Measurements from ENCODE around the gene PTTG1IP.
"Not testable (repeated sequence)": the region's sequence is repeated elsewhere in the genome, so short reads cannot be mapped to it uniquely, and the experiment has no call there.

The PTTG1IP gene

DNA sequence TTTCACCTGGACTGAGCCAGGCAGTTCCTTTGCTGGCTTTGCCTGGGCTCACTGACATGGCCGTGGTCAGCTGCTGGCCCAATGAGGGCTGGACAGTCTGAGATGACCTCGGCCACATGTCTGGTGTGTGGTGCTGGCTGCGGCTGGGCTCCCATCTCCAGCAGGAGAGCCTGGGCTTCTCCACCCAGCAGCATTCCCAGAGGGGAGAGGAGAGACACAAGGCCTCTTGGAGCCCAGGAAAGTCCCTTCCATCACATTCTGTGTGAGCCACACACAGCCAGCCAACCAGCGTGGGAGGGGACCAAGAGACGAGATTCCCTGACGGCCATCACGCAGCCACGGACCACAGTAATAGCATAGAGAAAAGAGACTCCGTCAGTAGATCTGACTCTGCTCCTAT, 34.5 kb downstream of the PTTG1IP start:
- no peak for DNase-seq

GRCh38 chr21:44838039-44838895, 35.2 kb downstream of the PTTG1IP start:
- no peak for DNase-seq

DNA sequence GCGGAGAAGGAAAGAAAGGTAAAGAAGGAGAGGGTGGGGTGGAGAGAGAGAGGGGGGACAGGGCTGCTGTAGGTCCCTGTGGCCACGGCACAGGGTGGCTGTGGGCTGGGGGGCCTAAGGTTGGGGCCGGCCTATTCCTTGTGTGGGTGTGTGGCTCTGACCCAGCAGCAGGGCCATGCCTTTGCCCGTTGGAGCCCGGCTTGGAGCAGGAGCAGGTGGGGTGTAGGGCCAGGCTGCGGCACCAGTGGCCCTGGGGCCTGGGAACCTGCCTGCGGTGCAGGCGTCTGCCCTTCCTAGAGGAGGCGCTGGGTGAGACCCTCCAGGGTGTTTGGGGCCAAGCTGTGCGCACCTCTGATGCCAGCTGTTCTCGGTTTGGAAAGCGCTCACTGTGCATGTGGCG, 36.0 kb downstream of the PTTG1IP start:
- no peak for DNase-seq

- DNase-seq: peak; percentile 32
Measured at GRCh38 chr21:44836666-44837471, 36.6 kb downstream of the PTTG1IP start.

DNA sequence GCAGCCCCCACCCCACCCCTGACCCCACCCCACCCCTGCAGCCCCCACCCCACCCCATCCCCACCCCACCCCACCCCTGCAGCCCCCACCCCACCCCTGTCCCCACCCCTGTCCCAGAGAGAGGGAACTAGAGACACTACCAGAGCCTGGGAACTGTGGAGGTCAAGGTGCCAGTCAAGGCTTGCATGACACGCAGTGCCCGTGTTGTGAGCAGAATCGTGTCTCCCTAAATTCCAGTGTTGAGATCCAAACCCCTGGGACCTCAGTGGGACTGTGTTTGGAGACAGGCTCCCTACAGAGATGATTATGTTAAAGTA, 37.2 kb downstream of the PTTG1IP start:
- no peak for DNase-seq

- DNase-seq: no peak
Measured at GRCh38 chr21:44835647-44835973, 37.9 kb downstream of the PTTG1IP start.

- DNase-seq: no peak
Measured at GRCh38 chr21:44834951-44835646, 38.4 kb downstream of the PTTG1IP start.

DNA sequence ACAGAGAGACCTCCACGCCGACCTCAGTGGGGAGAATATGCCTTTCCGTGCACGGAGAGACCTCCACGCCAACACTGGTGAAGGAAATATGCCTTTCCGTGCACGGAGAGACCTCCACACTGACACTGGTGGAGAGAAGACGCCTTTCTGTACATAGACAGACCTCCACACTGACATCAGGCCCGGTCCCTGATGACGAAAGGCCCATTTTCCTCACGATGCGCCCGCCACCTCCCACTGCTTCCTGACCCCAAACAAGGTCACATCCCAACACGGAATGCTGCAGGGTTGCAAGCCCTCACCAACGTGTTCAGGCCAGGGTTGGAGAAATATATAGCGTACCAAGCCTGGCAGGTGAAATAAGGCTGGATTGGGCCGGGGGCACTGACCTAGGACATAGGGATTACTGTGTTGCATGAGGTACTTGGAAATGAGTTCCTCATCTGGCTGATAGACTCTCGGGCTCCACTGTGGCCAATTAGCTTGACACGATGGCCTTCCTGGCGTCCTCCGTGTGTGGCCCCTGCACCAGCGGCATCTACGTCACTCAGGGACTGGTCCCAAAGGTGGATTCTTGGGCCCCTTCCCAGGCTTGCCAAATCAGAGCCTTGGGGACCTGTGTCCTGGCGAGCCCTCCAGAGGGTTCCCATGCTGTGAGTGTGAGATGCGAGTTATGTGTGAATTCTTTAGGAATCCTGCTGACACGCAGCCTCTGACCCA, 39.1 kb downstream of the PTTG1IP start:
- no peak for DNase-seq

DNA sequence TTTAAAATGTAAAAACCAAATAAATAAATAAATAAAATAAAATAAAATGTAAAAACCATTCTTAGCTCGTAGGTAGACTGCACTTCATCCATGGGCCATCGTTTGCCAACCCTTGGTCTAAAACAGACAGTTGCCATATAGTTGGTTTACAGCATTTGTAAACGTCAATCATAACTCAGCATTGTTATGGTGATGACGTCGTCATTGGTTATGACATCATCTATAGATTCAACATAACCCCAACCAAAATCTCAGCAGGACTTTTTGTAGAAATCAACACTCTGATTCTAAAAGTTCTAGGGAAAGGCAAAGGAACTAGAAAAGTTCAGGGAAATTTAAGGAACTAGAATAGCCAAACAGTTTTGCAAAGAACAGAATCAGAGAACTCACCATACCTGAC, 39.8 kb downstream of the PTTG1IP start:
- no peak for DNase-seq

DNA sequence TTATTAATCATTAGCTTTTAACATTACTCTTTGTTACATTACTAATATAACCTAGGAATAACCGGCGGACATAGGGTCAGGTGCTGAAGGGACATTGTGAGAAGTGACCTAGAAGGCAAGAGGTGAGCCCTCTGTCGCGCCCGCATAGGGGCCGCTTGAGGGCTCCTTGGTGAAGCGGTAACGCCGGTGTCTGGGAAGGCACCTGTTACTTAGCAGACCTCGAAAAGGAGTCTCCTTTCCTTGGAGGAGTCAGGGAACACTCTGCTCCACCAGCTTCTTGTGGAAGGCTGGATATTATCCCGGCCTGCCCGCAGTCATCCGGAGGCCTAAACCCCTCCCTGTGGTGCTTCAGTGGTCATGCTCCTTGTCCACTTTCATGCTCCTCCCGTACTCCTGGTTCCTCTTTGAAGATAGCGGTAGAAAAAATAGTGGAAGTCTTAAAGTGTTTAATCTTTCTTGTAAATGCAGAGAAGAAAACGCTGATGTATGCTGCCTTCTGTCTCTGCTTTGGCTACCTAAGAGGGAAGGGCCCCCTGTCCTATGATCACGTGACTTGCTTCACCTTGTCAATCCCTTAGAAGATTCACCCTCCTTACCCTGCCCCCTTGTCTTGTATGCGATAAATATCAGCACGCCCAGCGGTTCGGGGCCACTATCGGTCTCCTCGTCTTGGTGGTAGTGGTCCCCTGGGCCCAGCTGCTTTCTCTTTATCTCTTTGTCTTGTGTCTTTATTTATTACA, 40.8 kb downstream of the PTTG1IP start:
- not testable (repeated sequence) for DNase-seq

DNA sequence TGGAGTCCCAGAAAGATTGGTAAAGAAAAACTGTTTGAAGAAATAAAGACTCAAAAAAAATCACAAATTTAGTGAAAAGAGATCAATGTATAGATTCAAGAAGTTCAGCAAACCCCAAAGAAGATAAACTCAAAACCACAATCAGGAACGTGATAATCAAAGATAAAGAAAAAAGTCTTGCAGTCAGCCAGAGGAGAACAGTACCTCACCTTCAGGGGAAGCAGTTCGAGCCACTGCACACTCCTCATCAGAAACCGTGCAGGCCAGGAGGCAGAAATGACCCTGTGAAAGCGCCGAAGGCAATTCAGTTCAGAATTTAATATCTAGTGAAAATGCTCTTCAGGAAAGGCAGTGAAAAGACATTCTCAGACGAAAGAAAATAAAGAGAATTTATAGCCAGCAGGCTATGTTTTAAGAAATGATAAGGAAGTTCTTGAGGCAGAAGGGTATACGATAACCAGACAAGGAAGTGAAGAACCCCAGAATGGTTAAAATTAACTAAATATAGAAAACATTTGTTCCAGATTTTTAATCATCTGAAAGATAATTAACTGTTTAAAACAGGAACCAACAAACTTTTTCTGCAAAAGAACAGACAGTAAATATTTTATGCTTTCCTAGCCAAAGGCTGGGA, 42.1 kb downstream of the PTTG1IP start:
- no peak for DNase-seq

- no peak for DNase-seq
Measured at GRCh38 chr21:44829507-44830092, 43.9 kb downstream of the PTTG1IP start.

DNA sequence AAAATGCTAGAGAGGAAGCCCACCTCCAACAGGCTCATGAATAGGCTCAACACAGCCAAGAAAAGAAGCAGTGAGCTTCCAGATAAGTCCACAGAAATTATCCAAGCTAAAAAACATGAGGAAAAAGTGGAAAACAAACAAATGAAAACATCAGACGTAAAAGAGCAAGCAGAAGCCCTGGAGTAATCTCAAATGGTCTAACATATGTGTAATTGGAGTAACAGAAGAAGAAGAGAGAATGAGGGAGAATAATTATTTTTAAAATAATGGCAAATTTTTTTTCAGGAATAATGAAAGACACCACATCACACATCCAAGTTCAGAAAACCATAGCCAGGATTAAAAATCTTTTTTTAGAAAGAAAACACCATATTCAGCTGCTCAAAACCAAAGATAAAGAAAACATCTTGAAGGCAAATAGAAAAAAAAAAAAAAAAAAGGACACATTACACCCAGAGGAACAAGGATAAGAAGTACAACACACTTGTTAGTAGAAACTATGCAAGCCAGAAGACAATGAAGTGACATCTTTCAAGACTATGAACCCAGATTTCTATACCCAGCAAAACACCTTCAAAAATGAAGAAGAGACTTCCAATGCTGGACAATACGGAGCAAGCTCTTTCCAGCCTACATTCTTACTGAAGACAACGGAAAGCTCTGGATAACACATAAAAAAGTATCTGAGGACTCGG, 45.0 kb downstream of the PTTG1IP start:
- DNase-seq: no peak

DNA sequence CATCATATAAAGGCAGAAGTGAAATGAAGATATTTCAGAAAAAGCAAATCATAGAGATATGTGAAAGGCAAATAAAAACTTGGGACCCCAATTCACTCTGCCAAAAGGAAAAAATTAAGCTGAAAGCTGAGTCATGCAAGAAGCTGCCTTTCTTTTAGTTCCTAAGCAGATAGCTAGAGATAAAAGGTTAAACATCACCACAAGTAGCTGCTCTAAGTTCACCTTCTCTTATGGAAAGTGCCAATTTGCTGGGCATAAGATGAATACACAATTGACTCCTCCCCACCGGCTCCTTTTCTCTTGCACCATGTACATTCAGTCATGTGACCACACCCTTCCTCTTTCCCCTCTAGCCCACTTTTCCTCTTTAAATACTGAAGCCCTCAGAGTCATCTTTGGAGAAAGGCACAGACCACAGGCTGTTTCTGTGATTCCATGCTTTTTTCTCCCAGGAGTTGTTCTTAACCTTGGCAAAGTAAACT, 50.3 kb downstream of the PTTG1IP start:
- no peak for DNase-seq

DNA sequence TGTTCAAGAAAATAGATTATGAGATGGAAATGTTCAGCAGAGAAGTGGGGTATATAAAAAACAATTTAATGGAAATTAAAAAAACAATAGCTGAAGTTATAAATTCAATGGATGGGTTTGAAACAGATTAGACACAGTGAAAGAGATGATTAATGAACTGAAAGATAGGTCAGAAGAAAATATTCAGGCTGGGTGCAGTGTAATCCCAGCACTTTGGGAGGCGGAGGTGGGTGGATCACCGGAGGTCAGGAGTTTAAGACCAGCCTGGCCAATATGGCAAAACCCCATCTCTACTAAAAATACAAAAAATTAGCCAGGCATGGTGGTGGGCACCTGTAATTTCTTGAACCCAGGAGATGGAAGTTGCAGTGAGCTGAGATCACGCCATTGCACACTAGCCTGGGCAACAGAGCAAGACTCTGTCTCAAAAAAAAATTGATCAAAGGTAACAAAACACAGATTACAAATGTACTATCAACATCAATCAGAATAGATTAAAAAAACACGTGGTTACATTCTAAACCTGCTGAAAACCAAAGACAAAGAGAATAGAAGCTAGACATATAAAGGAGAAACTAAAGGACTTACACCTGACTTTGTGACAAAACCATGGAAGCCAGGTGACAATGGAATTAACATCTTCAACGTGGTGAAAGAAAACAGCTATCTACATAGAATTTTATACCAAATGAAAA, 50.9 kb downstream of the PTTG1IP start:
- no peak for DNase-seq

DNA sequence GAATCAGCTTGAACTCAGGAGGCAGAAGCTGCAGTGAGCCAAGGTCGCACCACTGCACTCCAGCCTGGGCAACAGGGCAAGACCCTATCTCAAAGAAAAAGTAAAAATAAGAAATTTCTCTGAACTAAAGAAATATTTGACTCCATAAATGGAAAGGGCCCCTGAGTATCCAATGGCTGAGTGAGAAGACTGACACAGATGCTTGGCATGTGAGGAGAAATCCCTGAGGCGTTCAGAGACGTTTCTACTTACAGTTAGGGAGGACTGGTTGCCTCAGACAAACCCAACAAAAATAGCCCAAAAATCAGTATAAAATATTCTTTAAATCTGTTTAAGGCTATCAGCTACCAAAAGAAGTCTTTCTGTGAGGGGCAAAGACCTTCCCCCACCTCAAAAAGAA, 52.6 kb downstream of the PTTG1IP start:
- peak; percentile 38 for DNase-seq

- no peak for DNase-seq
Measured at GRCh38 chr21:44819283-44820243, 53.9 kb downstream of the PTTG1IP start.

DNA sequence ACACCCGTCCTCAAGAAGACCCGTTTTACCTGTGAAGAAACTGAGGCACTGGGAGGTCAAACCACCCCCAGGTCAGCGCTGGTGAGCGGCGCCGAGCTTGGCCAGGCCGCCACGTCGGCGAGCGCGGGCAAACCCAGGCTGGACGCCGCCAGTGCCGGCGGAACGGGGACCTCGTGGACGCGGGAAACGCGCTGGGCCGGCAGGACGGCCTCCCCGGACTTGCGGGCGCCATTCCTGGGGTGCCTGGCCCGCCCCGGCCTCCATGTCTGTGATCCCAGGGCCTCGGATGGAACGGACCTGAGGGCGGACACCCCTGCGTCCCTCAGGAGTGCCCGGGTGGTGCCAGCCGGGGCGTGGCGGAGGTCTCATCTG, 54.9 kb downstream of the PTTG1IP start:
- DNase-seq: no peak

Measured in HCEC 1CT (cell line).